IMR-90 (cell line): ENCODE data around the gene ST7. TPM values are rescaled to one million over a fixed set of nuclear protein-coding genes. Genes with fewer than 3 reads are reported as not detected.
A peak's percentile ranks its signal among the peaks of the same experiment; 100 is the strongest.

ENCODE experiments used
- ATAC-seq: fragments of 200-7000 bp; cut with Tn5 transposase; 2 replicates; pipeline ENCODE4 v1.9.1; 2020; ENCODE audit warnings: low read depth, mild to moderate bottlenecking, moderate library complexity
- BruUV-seq: library from RNA; stranded (reverse); fragments of 400-500 nt; replicated peaks from 2 replicates; lab custom pipeline; 2021; lab: Mats Ljungman, UMichigan
- CTCF ChIA-PET: fragments of 300-600 bp; formaldehyde crosslinking; extraction: SDS; loops from one replicate; lab custom pipeline; 2021; ENCODE audit warnings: antibody characterized with exemption; lab: Yijun Ruan, JAX
- POLR2A ChIA-PET: fragments of 300-600 bp; sonication (Branson Sonifier 250); formaldehyde crosslinking; loops from one replicate; lab custom pipeline; 2022; ENCODE audit warnings: antibody characterized with exemption; ENCODE audit not compliant: unreplicated experiment; lab: Charles Lee
- DNase-seq: peaks from one replicate; pipeline ENCODE4 v3.0.0; 2013
- H2AFZ ChIP-seq: replicated peaks from 2 replicates; pipeline ENCODE3; 2013; ENCODE audit warnings: low read length, mild to moderate bottlenecking; ENCODE audit not compliant: poor library complexity
- H2AK5ac ChIP-seq: 2 replicates; pipeline ENCODE4 v1.6.1; 2013; ENCODE audit warnings: low read depth, low read length, inconsistent platforms
- H2AK9ac ChIP-seq: replicated peaks from 2 replicates; pipeline ENCODE3; 2013; ENCODE audit warnings: mild to moderate bottlenecking, low read depth, low read length, moderate library complexity; ENCODE audit not compliant: poor library complexity
- H2BK120ac ChIP-seq: 2 replicates; pipeline ENCODE4 v1.6.1; 2013; ENCODE audit warnings: low read depth, low read length, inconsistent platforms
- H2BK15ac ChIP-seq: 3 replicates; pipeline ENCODE4 v1.6.1; 2013; ENCODE audit warnings: low read depth, low read length, inconsistent platforms
- H2BK20ac ChIP-seq: 2 replicates; pipeline ENCODE4 v1.6.1; 2013; ENCODE audit warnings: low read depth, mild to moderate bottlenecking, inconsistent platforms, low read length, moderate library complexity
- H2BK5ac ChIP-seq: 2 replicates; pipeline ENCODE4 v1.6.1; 2013; ENCODE audit warnings: mild to moderate bottlenecking, low read depth, low read length, inconsistent platforms; ENCODE audit not compliant: poor library complexity, severe bottlenecking
- H3K14ac ChIP-seq: replicated peaks from 2 replicates; pipeline ENCODE4 v1.6.1; 2013; ENCODE audit warnings: low read depth, low read length, inconsistent platforms
- H3K18ac ChIP-seq: 2 replicates; pipeline ENCODE4 v1.6.1; 2013; ENCODE audit warnings: low read depth, low read length, control low read depth
- H3K23ac ChIP-seq: 2 replicates; pipeline ENCODE4 v1.6.1; 2013; ENCODE audit warnings: low read depth, low read length, inconsistent platforms
- H3K27ac ChIP-seq: 2 replicates; pipeline ENCODE4 v1.5.1; 2013; ENCODE audit warnings: mild to moderate bottlenecking, control low read depth, low read length; ENCODE audit not compliant: insufficient read depth
- H3K27me3 ChIP-seq: 2 replicates; pipeline ENCODE4 v1.6.1; 2013; ENCODE audit warnings: low read length; ENCODE audit not compliant: control insufficient read depth, insufficient read depth
- H3K36me3 ChIP-seq: 2 replicates; pipeline ENCODE4 v1.6.1; 2013; ENCODE audit warnings: low read length, mixed read lengths; ENCODE audit not compliant: control insufficient read depth, insufficient read depth
- H3K4ac ChIP-seq: 2 replicates; pipeline ENCODE4 v1.6.1; 2013; ENCODE audit warnings: low read depth, low read length, inconsistent platforms
- H3K4me1 ChIP-seq: 2 replicates; pipeline ENCODE4 v1.6.1; 2013; ENCODE audit warnings: low read length, mixed read lengths; ENCODE audit not compliant: control insufficient read depth, insufficient read depth
- H3K4me2 ChIP-seq: 2 replicates; pipeline ENCODE4 v1.6.1; 2013; ENCODE audit warnings: low read depth, mild to moderate bottlenecking, control low read depth, low read length, moderate library complexity
- H3K4me3 ChIP-seq: 2 replicates; pipeline ENCODE4 v1.5.1; 2013; ENCODE audit warnings: low read depth, mild to moderate bottlenecking, control low read depth, low read length, moderate library complexity; ENCODE audit not compliant: insufficient read depth
- H3K56ac ChIP-seq: 2 replicates; pipeline ENCODE4 v1.6.1; 2013; ENCODE audit warnings: low read length, inconsistent platforms; ENCODE audit not compliant: insufficient read depth; ENCODE audit errors: extremely low read depth
- H3K79me1 ChIP-seq, 2 experiments: 2 replicates each; pipeline ENCODE4 v1.6.1; 2013; ENCODE audit warnings: low read length in 2 of 2, inconsistent platforms in 1 of 2, low read depth in 1 of 2
- H3K9ac ChIP-seq: 2 replicates; pipeline ENCODE4 v1.6.1; 2013; ENCODE audit warnings: low read depth, low read length, control low read depth
- H3K9me1 ChIP-seq: 2 replicates; pipeline ENCODE4 v1.6.1; 2013; ENCODE audit warnings: low read length, inconsistent platforms; ENCODE audit not compliant: insufficient read depth
- H3K9me3 ChIP-seq: 2 replicates; pipeline ENCODE4 v1.6.1; 2013; ENCODE audit warnings: low read length; ENCODE audit not compliant: control insufficient read depth, insufficient read depth
- H4K20me1 ChIP-seq: 2 replicates; pipeline ENCODE4 v1.6.1; 2013; ENCODE audit warnings: low read length, inconsistent platforms; ENCODE audit not compliant: insufficient read depth
- H4K5ac ChIP-seq: 2 replicates; pipeline ENCODE4 v1.6.1; 2013; ENCODE audit warnings: mild to moderate bottlenecking, low read depth, low read length, control low read depth
- H4K8ac ChIP-seq, 2 experiments: 2 replicates each; pipeline ENCODE4 v1.6.1; 2013; ENCODE audit warnings: low read depth in 2 of 2, low read length in 2 of 2, control low read depth in 1 of 2, inconsistent platforms in 1 of 2
- H4K91ac ChIP-seq: 2 replicates; pipeline ENCODE4 v1.6.1; 2013; ENCODE audit warnings: low read depth, low read length, inconsistent platforms; ENCODE audit not compliant: insufficient read depth
- BHLHE40 ChIP-seq: fragments of 150-350 bp; IDR thresholded peaks from 2 replicates; pipeline ENCODE4 v1.6.1; 2016; ENCODE audit warnings: mild to moderate bottlenecking, low read depth, low read length
- CEBPB ChIP-seq: IDR thresholded peaks from 2 replicates; pipeline ENCODE4 v1.6.1; 2012; ENCODE audit warnings: low read depth, low read length, improper control_type of control experiment
- FOS ChIP-seq: fragments of 150-350 bp; IDR thresholded peaks from 2 replicates; pipeline ENCODE4 v1.6.1; 2016; ENCODE audit warnings: low read depth, low read length
- MAFK ChIP-seq: IDR thresholded peaks from 2 replicates; pipeline ENCODE4 v1.6.1; 2012; ENCODE audit warnings: low read depth, low read length, improper control_type of control experiment
- MXI1 ChIP-seq: IDR thresholded peaks from 2 replicates; pipeline ENCODE4 v1.6.1; 2012; ENCODE audit warnings: low read depth, mild to moderate bottlenecking, low read length, moderate library complexity, borderline replicate concordance
- POLR2A ChIP-seq: IDR thresholded peaks from 2 replicates; pipeline ENCODE4 v1.6.1; 2012; ENCODE audit warnings: mild to moderate bottlenecking, low read depth, low read length
- RAD21 ChIP-seq: IDR thresholded peaks from 2 replicates; pipeline ENCODE4 v1.6.1; 2012; ENCODE audit warnings: low read length, improper control_type of control experiment
- RCOR1 ChIP-seq: IDR thresholded peaks from 2 replicates; pipeline ENCODE4 v1.6.1; 2012; ENCODE audit warnings: mild to moderate bottlenecking, low read length, improper control_type of control experiment; ENCODE audit not compliant: insufficient replicate concordance
- SMC3 ChIP-seq: fragments of 150-350 bp; IDR thresholded peaks from 2 replicates; pipeline ENCODE4 v1.6.1; 2016; ENCODE audit warnings: low read depth, mild to moderate bottlenecking, antibody characterized with exemption, low read length, moderate library complexity
- USF2 ChIP-seq: fragments of 150-350 bp; IDR thresholded peaks from 2 replicates; pipeline ENCODE4 v1.6.1; 2017; ENCODE audit warnings: mild to moderate bottlenecking, antibody characterized with exemption, low read length, low read depth
- dilution Hi-C: fragments of 300-500 bp; cut with HindIII; formaldehyde crosslinking; loops from one replicate; pipeline ENCODE4 v1.14.3; 2018; ENCODE audit warnings: low sequenced_read_pairs; ENCODE audit not compliant: unreplicated experiment
- in situ Hi-C: fragments of 300-500 bp; cut with MboI; formaldehyde crosslinking; loops from 3 replicates; pipeline ENCODE4 v1.14.3; 2019; ENCODE audit warnings: low sequenced_read_pairs, inconsistent platforms, mixed read lengths
- intact Hi-C: fragments of 100-400 bp; cut with micrococcal nuclease; formaldehyde crosslinking; loops from 2 replicates; pipeline ENCODE4 v1.10.0; 2022
- polyA plus RNA-seq, 3 experiments: library from polyadenylated mRNA; depleted of rRNA; stranded (reverse); fragments of >200 nt; gene quantifications; 2 replicates each; pipeline ENCODE4 v1.2.3, GENCODE V29; 2012; ENCODE audit warnings: low replicate concordance in 1 of 3
- total RNA-seq: library from RNA; depleted of rRNA; stranded (reverse); fragments of >200 nt; gene quantifications from 2 replicates; pipeline ENCODE4 v1.2.3, GENCODE V29; 2012
- TF ChIP-seq, protein P1 (sequence below): fragments of 150-350 bp; IDR thresholded peaks from 2 replicates; pipeline ENCODE4 v1.6.1; 2016; ENCODE audit warnings: low read depth, mild to moderate bottlenecking, low read length, moderate library complexity, borderline replicate concordance
- TF ChIP-seq, protein P2 (sequence below): conservative IDR thresholded peaks from 2 replicates; pipeline ENCODE4 v1.5.1; 2012; ENCODE audit warnings: mild to moderate bottlenecking, low read depth, low read length, improper control_type of control experiment

ST7 gene
- total and polyA plus RNA-seq, 2 of the 4 experiments (the other 2 are of a cell fraction): 18.6 to 26.0 TPM

DNA sequence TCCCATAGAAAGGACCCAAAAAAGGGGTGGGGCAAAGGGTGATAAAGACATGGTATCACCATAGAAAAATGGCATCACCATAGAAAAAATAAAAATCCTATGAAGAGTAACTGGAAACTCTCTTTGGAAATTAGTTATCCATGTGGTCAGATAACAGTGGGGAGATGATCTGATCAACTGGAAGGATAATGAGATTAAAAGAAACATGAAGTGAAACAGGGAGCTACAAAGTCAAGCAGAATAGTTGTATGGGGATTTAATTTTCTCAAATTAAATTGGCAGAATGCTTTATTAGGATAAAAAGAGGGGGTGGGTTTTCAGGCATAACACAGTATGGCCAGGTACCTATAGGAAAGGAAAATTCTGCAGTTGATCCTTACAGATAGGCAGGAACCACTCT, 258.3 kb downstream of the ST7 start:
- H2BK15ac ChIP-seq: peak overlapping the region; percentile 27; the same call in 1 of the 3 replicates
- no peak overlapping the region for H2AK9ac ChIP-seq
- H3K56ac ChIP-seq: no peak overlapping the region
- H3K4me1 ChIP-seq: peaks cover 2% of the 10 kb centered on the region; the same call in 1 of the 2 replicates
- H3K14ac ChIP-seq: no peak overlapping the region
- no peak overlapping the region for H3K9ac ChIP-seq
- TF ChIP-seq RAD21 (no peak), CEBPB (no peak), FOS (no peak), POLR2A (no peak), USF2 (no peak), BHLHE40 (no peak), RCOR1 (no peak), SMC3 (no peak), MAFK (no peak), MXI1 (no peak)
- TF ChIP-seq, protein P1, sequence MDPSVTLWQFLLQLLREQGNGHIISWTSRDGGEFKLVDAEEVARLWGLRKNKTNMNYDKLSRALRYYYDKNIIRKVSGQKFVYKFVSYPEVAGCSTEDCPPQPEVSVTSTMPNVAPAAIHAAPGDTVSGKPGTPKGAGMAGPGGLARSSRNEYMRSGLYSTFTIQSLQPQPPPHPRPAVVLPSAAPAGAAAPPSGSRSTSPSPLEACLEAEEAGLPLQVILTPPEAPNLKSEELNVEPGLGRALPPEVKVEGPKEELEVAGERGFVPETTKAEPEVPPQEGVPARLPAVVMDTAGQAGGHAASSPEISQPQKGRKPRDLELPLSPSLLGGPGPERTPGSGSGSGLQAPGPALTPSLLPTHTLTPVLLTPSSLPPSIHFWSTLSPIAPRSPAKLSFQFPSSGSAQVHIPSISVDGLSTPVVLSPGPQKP: no peak
- TF ChIP-seq, protein P2, sequence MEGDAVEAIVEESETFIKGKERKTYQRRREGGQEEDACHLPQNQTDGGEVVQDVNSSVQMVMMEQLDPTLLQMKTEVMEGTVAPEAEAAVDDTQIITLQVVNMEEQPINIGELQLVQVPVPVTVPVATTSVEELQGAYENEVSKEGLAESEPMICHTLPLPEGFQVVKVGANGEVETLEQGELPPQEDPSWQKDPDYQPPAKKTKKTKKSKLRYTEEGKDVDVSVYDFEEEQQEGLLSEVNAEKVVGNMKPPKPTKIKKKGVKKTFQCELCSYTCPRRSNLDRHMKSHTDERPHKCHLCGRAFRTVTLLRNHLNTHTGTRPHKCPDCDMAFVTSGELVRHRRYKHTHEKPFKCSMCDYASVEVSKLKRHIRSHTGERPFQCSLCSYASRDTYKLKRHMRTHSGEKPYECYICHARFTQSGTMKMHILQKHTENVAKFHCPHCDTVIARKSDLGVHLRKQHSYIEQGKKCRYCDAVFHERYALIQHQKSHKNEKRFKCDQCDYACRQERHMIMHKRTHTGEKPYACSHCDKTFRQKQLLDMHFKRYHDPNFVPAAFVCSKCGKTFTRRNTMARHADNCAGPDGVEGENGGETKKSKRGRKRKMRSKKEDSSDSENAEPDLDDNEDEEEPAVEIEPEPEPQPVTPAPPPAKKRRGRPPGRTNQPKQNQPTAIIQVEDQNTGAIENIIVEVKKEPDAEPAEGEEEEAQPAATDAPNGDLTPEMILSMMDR: no peak
- ATAC-seq: no peak
- H3K27me3 ChIP-seq: no peaks in the 10 kb centered on the region
- dilution Hi-C loops: no loop called here
- peak overlapping the region; percentile 55; the same call in 1 of the 2 replicates for H3K18ac ChIP-seq
- no peaks in the 10 kb centered on the region for H3K9me3 ChIP-seq
- no peaks in the 10 kb centered on the region; the same call in 1 of the 2 replicates for H3K9me1 ChIP-seq
- peak overlapping the region; percentile 1; the same call in 1 of the 2 replicates for H3K27ac ChIP-seq
- ChIA-PET CTCF (no interaction called here), POLR2A (no interaction called here)
- BruUV-seq: no TSS peak
- no peak overlapping the region for H2BK120ac ChIP-seq
- no peak overlapping the region for H2AFZ ChIP-seq
- H4K8ac ChIP-seq: no peak overlapping the region
- peak overlapping the region; percentile 9; the same call in 1 of the 2 replicates for H4K5ac ChIP-seq
- intact Hi-C loops: loop anchor here (2.0 to 5.0 kb wide), 4 partner anchors 74 to 503 kb away; no protein-coding TSS in a partner anchor
- H3K4ac ChIP-seq: 0 out of 2 replicates have a peak overlapping the region, but pooled peaks have one; percentile 36
- 0 out of 2 replicates have a peak overlapping the region, but pooled peaks have one; percentile 37 for H4K91ac ChIP-seq
- peaks cover 6% of the 10 kb centered on the region for H3K36me3 ChIP-seq
- no peaks in the 10 kb centered on the region for H3K79me1 ChIP-seq
- no peaks in the 10 kb centered on the region for H4K20me1 ChIP-seq
- no peak overlapping the region for H3K4me2 ChIP-seq
- no peak overlapping the region for H2AK5ac ChIP-seq
- peak overlapping the region; percentile 68; the same call in 1 of the 2 replicates for H2BK20ac ChIP-seq
- no peak overlapping the region for H3K4me3 ChIP-seq
- H3K23ac ChIP-seq: no peak overlapping the region
- H2BK5ac ChIP-seq: peak overlapping the region; percentile 29
- DNase-seq: no peak
- in situ Hi-C loops: loop anchor here (5.0 kb wide), 1 partner anchor 171 kb away; no protein-coding TSS in a partner anchor
